ENCODE results near the gene USP49. TPM values are rescaled to one million over a fixed set of nuclear protein-coding genes. Genes with fewer than 3 reads are reported as not detected.

USP49 gene
- total RNA-seq, 1 donor from 2014 or later: 10.6 TPM

GRCh38 chr6:41763470-41763869 lies 131.7 kb downstream of the USP49 start:
- FAIRE-seq: no peak
- DNase-seq (ENCODE audit: low spot score in 2 of 2): no peak

- DNase-seq (ENCODE audit: low spot score in 2 of 2): no peak
- no peak for FAIRE-seq
Measured at GRCh38 chr6:41759905-41760579, 135.1 kb downstream of the USP49 start.

GRCh38 chr6:41759106-41759904 lies 135.9 kb downstream of the USP49 start:
- DNase-seq (ENCODE audit: low spot score in 2 of 2): no peak
- FAIRE-seq: no peak

GRCh38 chr6:41758641-41759035 lies 136.5 kb downstream of the USP49 start:
- no peak for DNase-seq (ENCODE audit: low spot score in 2 of 2)
- FAIRE-seq: no peak

- DNase-seq (ENCODE audit: low spot score in 2 of 2): no peak
- FAIRE-seq: no peak
Measured at GRCh38 chr6:41757931-41758640, 137.1 kb downstream of the USP49 start.

- FAIRE-seq (no peak), DNase-seq (ENCODE audit: low spot score in 2 of 2) (no peak)
Measured at GRCh38 chr6:41757271-41757670, 137.9 kb downstream of the USP49 start.

GRCh38 chr6:41756354-41756753 lies 138.8 kb downstream of the USP49 start:
- DNase-seq (ENCODE audit: low spot score in 2 of 2) (no peak), FAIRE-seq (no peak)

GRCh38 chr6:41755895-41756294 lies 139.3 kb downstream of the USP49 start:
- FAIRE-seq (no peak), DNase-seq (ENCODE audit: low spot score in 2 of 2) (no peak)

- FAIRE-seq: no peak
Measured at GRCh38 chr6:41750374-41750773, 144.8 kb downstream of the USP49 start.

GRCh38 chr6:41748542-41748941 lies 146.6 kb downstream of the USP49 start:
- no peak for FAIRE-seq
- DNase-seq (ENCODE audit: low spot score in 2 of 2): no peak

More at GRCh38 chr6:41750374-41750773, 144.8 kb downstream of the USP49 start:
- no peak for DNase-seq (ENCODE audit: low spot score in 2 of 2)

GRCh38 chr6:41748102-41748477 lies 147.1 kb downstream of the USP49 start:
- FAIRE-seq: no peak
- DNase-seq (ENCODE audit: low spot score in 2 of 2): no peak

GRCh38 chr6:41747256-41748101 lies 147.7 kb downstream of the USP49 start, which contains the start of gene PGC:
TSS of gene PGC (minus strand) at chr6:41747397. CDS start at chr6:41747334, 63 bp downstream.
- DNase-seq (ENCODE audit: low spot score in 2 of 2) (no peak), FAIRE-seq (no peak)

GRCh38 chr6:41746107-41746506 lies 149.1 kb downstream of the USP49 start:
- DNase-seq (ENCODE audit: low spot score in 2 of 2): no peak
- no peak for FAIRE-seq

- FAIRE-seq (no peak), DNase-seq (ENCODE audit: low spot score in 2 of 2) (no peak)
Measured at GRCh38 chr6:41744236-41744787, 150.9 kb downstream of the USP49 start.

GRCh38 chr6:41743406-41744235 lies 151.6 kb downstream of the USP49 start:
- no peak for FAIRE-seq

GRCh38 chr6:41741625-41742490 lies 153.3 kb downstream of the USP49 start:
- DNase-seq (ENCODE audit: low spot score in 2 of 2): no peak
- FAIRE-seq: no peak

More at GRCh38 chr6:41743406-41744235, 151.6 kb downstream of the USP49 start:
- no peak for DNase-seq (ENCODE audit: low spot score in 2 of 2)

GRCh38 chr6:41740366-41741162 lies 154.6 kb downstream of the USP49 start:
- no peak for DNase-seq (ENCODE audit: low spot score in 2 of 2)
- no peak for FAIRE-seq
